CD14-positive monocyte (primary cell): ENCODE measurements around the gene GLB1L. TPM values are rescaled to one million over a fixed set of nuclear protein-coding genes. Genes with fewer than 3 reads are reported as not detected.

Experiments used
- DNase-seq, 3 donors: peaks; one replicate each; pipeline ENCODE4 v3.0.0-alpha.2; 2011 to 2022
- H2AFZ ChIP-seq: 2 replicates; pipeline ENCODE4 v1.6.0; 2012; ENCODE audit warnings: mild to moderate bottlenecking, low read depth, low read length, inconsistent platforms; ENCODE audit not compliant: insufficient read depth, poor library complexity, severe bottlenecking
- H3K27ac ChIP-seq, 2 donors: 1 replicate in 1 of 2; 2 replicates in 1 of 2; pipeline ENCODE4 v1.5.1; 2012 to 2013; ENCODE audit warnings: low read length in 2 of 2, control low read depth in 1 of 2, inconsistent platforms in 1 of 2, low read depth in 1 of 2, mild to moderate bottlenecking in 1 of 2
- H3K27me3 ChIP-seq, 2 donors: one replicate each; pipeline versions ENCODE4 v1.6.0 to v1.6.1; 2011 to 2013; ENCODE audit warnings: low read length in 2 of 2; ENCODE audit not compliant: control insufficient read depth in 2 of 2, insufficient read depth in 2 of 2
- H3K36me3 ChIP-seq, 2 donors: replicated peaks in 1 of 2; 1 replicate in 1 of 2; 2 replicates in 1 of 2; pipeline versions ENCODE4 v1.5.1 to v1.6.1; 2012 to 2013; ENCODE audit warnings: low read length in 2 of 2, control low read depth in 1 of 2, inconsistent platforms in 1 of 2, mild to moderate bottlenecking in 1 of 2; ENCODE audit not compliant: insufficient read depth in 2 of 2, control insufficient read depth in 1 of 2
- H3K4me1 ChIP-seq, 2 donors: 1 replicate in 1 of 2; 2 replicates in 1 of 2; pipeline versions ENCODE4 v1.5.1 to v1.6.1; 2012 to 2013; ENCODE audit warnings: low read length in 2 of 2, control low read depth in 1 of 2, inconsistent platforms in 1 of 2, mild to moderate bottlenecking in 1 of 2, moderate library complexity in 1 of 2; ENCODE audit not compliant: insufficient read depth in 2 of 2, control insufficient read depth in 1 of 2
- H3K4me2 ChIP-seq: replicated peaks from 2 replicates; pipeline ENCODE3; 2012; ENCODE audit warnings: low read length, moderate library complexity, mild to moderate bottlenecking; ENCODE audit not compliant: poor library complexity, severe bottlenecking; ENCODE audit errors: extremely low read depth
- H3K4me3 ChIP-seq, 3 experiments: fragments of 200-600 bp in 1 of 3; sonication (generic) in 1 of 3; replicated peaks in 1 of 3; 1 replicate in 2 of 3; 2 replicates in 1 of 3; pipeline ENCODE4 v1.5.1; 2011 to 2013; ENCODE audit warnings: low read length in 3 of 3, mild to moderate bottlenecking in 3 of 3, control low read depth in 2 of 3, low read depth in 2 of 3, inconsistent platforms in 1 of 3, moderate library complexity in 1 of 3
- H3K79me2 ChIP-seq: 2 replicates; pipeline ENCODE4 v1.6.0; 2012; ENCODE audit warnings: mild to moderate bottlenecking, control low read depth, inconsistent platforms, low read length, moderate library complexity; ENCODE audit not compliant: insufficient read depth
- H3K9ac ChIP-seq: 2 replicates; pipeline ENCODE4 v1.6.0; 2017; ENCODE audit warnings: low read length, mild to moderate bottlenecking; ENCODE audit not compliant: insufficient read depth, poor library complexity, severe bottlenecking
- H3K9me3 ChIP-seq, 2 donors: replicated peaks in 1 of 2; 1 replicate in 1 of 2; 2 replicates in 1 of 2; pipeline versions ENCODE4 v1.5.1 to v1.6.1; 2012 to 2013; ENCODE audit warnings: low read length in 2 of 2, control low read depth in 1 of 2; ENCODE audit not compliant: control insufficient read depth in 1 of 2, insufficient read depth in 1 of 2
- H4K20me1 ChIP-seq: 2 replicates; pipeline ENCODE4 v1.6.0; 2012; ENCODE audit warnings: mild to moderate bottlenecking, low read length, control low read depth, moderate library complexity; ENCODE audit not compliant: insufficient read depth
- H3K27ac Mint-ChIP-seq, 7 donors: one replicate each; pipeline ENCODE4 v1.8.0; 2020; ENCODE audit warnings: mild to moderate bottlenecking in 7 of 7, mixed read lengths in 7 of 7, moderate library complexity in 6 of 7, inconsistent platforms in 2 of 7
- H3K27me3 Mint-ChIP-seq, 3 donors: one replicate each; pipeline ENCODE4 v1.8.0; 2021 to 2022; ENCODE audit warnings: low read depth in 3 of 3, mild to moderate bottlenecking in 3 of 3, mixed read lengths in 3 of 3, moderate library complexity in 3 of 3, inconsistent platforms in 1 of 3
- H3K36me3 Mint-ChIP-seq, 2 donors: one replicate each; pipeline ENCODE4 v1.8.0; 2020; ENCODE audit warnings: mixed read lengths in 2 of 2, inconsistent platforms in 1 of 2, mild to moderate bottlenecking in 1 of 2
- H3K4me1 Mint-ChIP-seq: one replicate; pipeline ENCODE4 v1.8.0; 2020; ENCODE audit warnings: mild to moderate bottlenecking, mixed read lengths
- H3K4me3 Mint-ChIP-seq, 2 donors: one replicate each; pipeline ENCODE4 v1.8.0; 2020; ENCODE audit warnings: mild to moderate bottlenecking in 2 of 2, mixed read lengths in 2 of 2, moderate library complexity in 1 of 2
- H3K9me3 Mint-ChIP-seq, 7 donors: one replicate each; pipeline ENCODE4 v1.8.0; 2020 to 2022; ENCODE audit warnings: mixed read lengths in 7 of 7, mild to moderate bottlenecking in 6 of 7, moderate library complexity in 6 of 7, inconsistent platforms in 2 of 7
- CTCF ChIP-seq: fragments of 200-600 bp; IDR thresholded peaks from one replicate; pipeline ENCODE4 v1.8.0; 2022; ENCODE audit warnings: antibody characterized with exemption, mild to moderate bottlenecking
- WGBS: methylation state at CpG from one replicate; pipeline ENCODE4 v1.1.5; 2013; ENCODE audit warnings: missing lambda C conversion rate; ENCODE audit not compliant: insufficient coverage; 5-methylcytosine and 5-hydroxymethylcytosine counted together
- intact Hi-C, 2 donors: fragments of 100-400 bp; cut with micrococcal nuclease; formaldehyde crosslinking; loops; one replicate each; pipeline versions ENCODE4 v1.15.0 to v1.15.1; 2023
- polyA plus RNA-seq, 3 donors: library from polyadenylated mRNA; depleted of rRNA in 1 of 3; unstranded in 2 of 3; stranded (reverse) in 1 of 3; fragments of 300-500 nt in 2 of 3; fragments of >200 nt in 1 of 3; fragmentation: Illumina TruSeq in 2 of 3; gene quantifications; 1 replicate in 2 of 3; 2 replicates in 1 of 3; pipeline ENCODE4 v1.2.3, GENCODE V29; 2012 to 2021

GLB1L gene
- polyA plus RNA-seq, 3 donors: 4.0 to 11.7 (median 7.7) TPM

- peak overlapping the region in 1 of 2 donors; percentile 31 for H3K27ac ChIP-seq
- peak overlapping the region in 6 of 7 donors; percentile 41 to 80 (median 66) for H3K27ac Mint-ChIP-seq
- H3K79me2 ChIP-seq: no peaks in the 10 kb centered on the region
- no peaks in the 10 kb centered on the region for H3K9me3 ChIP-seq
- no peaks in the 10 kb centered on the region for H3K36me3 Mint-ChIP-seq
- DNase-seq: peak; percentile 79 to 84 (median 80)
- peak overlapping the region; percentile 98 for H2AFZ ChIP-seq
- peaks cover 11% of the 10 kb centered on the region for H3K4me1 Mint-ChIP-seq
- intact Hi-C loops: loop anchor here (2.0 to 5.0 kb wide), 5 partner anchors 16 to 132 kb away; partner anchors contain the start of genes DNAJB2 (in 2 of the 2), NHEJ1 (in 2 of the 2), ANKZF1 (in 1 of the 2) and ATG9A (in 1 of the 2)
- peaks cover 0 to 28% of the 10 kb centered on the region in 2 donors for H3K27me3 ChIP-seq
- H3K4me3 Mint-ChIP-seq: peak overlapping the region; percentile 79 to 95
- H3K4me2 ChIP-seq: peak overlapping the region; percentile 88
- TF ChIP-seq CTCF: peak; percentile 100
- H3K4me1 ChIP-seq: peaks cover 10 to 15% of the 10 kb centered on the region in 2 donors
- H3K9ac ChIP-seq: peak overlapping the region; percentile 70
- H4K20me1 ChIP-seq: no peaks in the 10 kb centered on the region
- peaks cover 34 to 63% (median 38%) of the 10 kb centered on the region in 3 donors for H3K27me3 Mint-ChIP-seq
- H3K9me3 Mint-ChIP-seq: peaks cover 0 to 7% (median 1%) of the 10 kb centered on the region in 7 donors
- 3% methylated on average over 66 of the region's 67 CpGs for WGBS
- H3K36me3 ChIP-seq: no peaks in the 10 kb centered on the region
- H3K4me3 ChIP-seq: peak overlapping the region; percentile 43 to 76 (median 48)
These were observed 49.4 kb upstream of the GLB1L start for GRCh38 chr2:219294356-219295351.

GRCh38 chr2:219293736-219294231, 48.5 kb upstream of the GLB1L start:
- Mint-ChIP-seq H3K27ac (peak overlapping the region in 4 of 7 donors; percentile 56 to 80 (median 72)), H3K9me3 (peaks cover 0 to 7% (median 1%) of the 10 kb centered on the region in 7 donors), H3K27me3 (peaks cover 29 to 54% (median 30%) of the 10 kb centered on the region in 3 donors), H3K4me3 (peak overlapping the region; percentile 79 to 95), H3K36me3 (no peaks in the 10 kb centered on the region), H3K4me1 (peaks cover 11% of the 10 kb centered on the region)
- TF ChIP-seq CTCF: no peak
- no peak for DNase-seq
- Histone ChIP-seq H3K4me2 (peak overlapping the region; percentile 88), H3K4me1 (peaks cover 10 to 15% of the 10 kb centered on the region in 2 donors), H3K79me2 (no peaks in the 10 kb centered on the region), H4K20me1 (no peaks in the 10 kb centered on the region), H3K27ac (no peak overlapping the region), H3K9ac (peak overlapping the region; percentile 70), H3K4me3 (peak overlapping the region in 1 of 3 experiments; percentile 76), H2AFZ (peak overlapping the region; percentile 98), H3K27me3 (peaks cover 0 to 19% of the 10 kb centered on the region in 2 donors), H3K9me3 (no peaks in the 10 kb centered on the region), H3K36me3 (no peaks in the 10 kb centered on the region)
- WGBS: 78% methylated on average over 1 of the region's 5 CpGs
- intact Hi-C loops: loop anchor here (2.0 kb wide), 1 partner anchor 15 kb away; the partner anchor contains the start of gene DNAJB2 (in 2 of the 2)
